ENCODE results near the gene MEA1.

MEA1 gene

DNA sequence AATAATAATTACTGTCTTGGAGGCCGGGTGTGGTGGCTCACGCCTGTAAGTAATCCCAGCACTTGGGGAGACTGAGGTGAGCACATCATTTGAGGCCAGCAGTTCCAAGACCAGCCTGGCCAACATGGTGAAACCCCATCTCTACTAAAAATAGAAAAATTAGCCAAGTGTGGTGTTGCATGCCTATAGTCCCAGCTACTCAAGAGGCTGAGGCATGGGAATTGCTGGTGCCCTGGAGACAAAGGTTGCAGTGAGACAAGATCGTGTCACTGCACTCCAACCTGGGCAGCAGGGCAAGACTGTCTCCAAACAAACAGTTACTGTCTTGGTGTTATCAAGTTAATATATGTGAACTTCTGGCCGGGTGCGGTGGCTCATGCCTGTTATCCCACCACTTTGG lies 12.6 kb upstream of the MEA1 start:
- H3K27ac ChIP-seq (replicated peaks; ENCODE audit: low read length): no peak overlapping the region
- H2AK5ac ChIP-seq (ENCODE audit: low read depth, low read length): no peak overlapping the region
- no peak overlapping the region for H2AFZ ChIP-seq (ENCODE audit: low read length)
- no peaks in the 10 kb centered on the region for H3K27me3 ChIP-seq (ENCODE audit: control insufficient read depth in 3 of 3, insufficient read depth in 3 of 3, low read depth in 1 of 3, low read length in 3 of 3)
- no peak overlapping the region for H3K9ac ChIP-seq (ENCODE audit: low read depth, low read length, poor library complexity)
- H4K8ac ChIP-seq (ENCODE audit: low read depth, low read length): no peak overlapping the region
- no peak overlapping the region for H3K4me2 ChIP-seq (ENCODE audit: insufficient read depth, low read length, poor library complexity, severe bottlenecking)
- H3K9me3 ChIP-seq (replicated peaks in 1 of 2; ENCODE audit: control insufficient read depth in 2 of 2, insufficient read depth in 1 of 2, low read depth in 1 of 2, low read length in 2 of 2): peaks cover 0 to 2% of the 10 kb centered on the region in 2 donors
- no peak overlapping the region for H2BK15ac ChIP-seq (ENCODE audit: low read length)
- no peak overlapping the region for H2BK5ac ChIP-seq (ENCODE audit: low read length)
- peaks cover 40 to 75% of the 10 kb centered on the region in 2 donors for H3K36me3 ChIP-seq (replicated peaks in 1 of 2; ENCODE audit: control insufficient read depth in 2 of 2, insufficient read depth in 2 of 2, low read length in 2 of 2)
- H3K4me1 ChIP-seq (ENCODE audit: control insufficient read depth in 2 of 2, insufficient read depth in 1 of 2, low read depth in 1 of 2, low read length in 2 of 2): no peaks in the 10 kb centered on the region
- no peak overlapping the region for H3K14ac ChIP-seq (ENCODE audit: low read length)
- H2BK12ac ChIP-seq (ENCODE audit: low read length): no peak overlapping the region
- no peak overlapping the region for H2BK120ac ChIP-seq (ENCODE audit: low read depth, low read length)
- WGBS, 2 donors (ENCODE audit: extremely low coverage in 2 of 2, insufficient read length in 2 of 2, insufficient replicate concordance in 1 of 2): no CpG with 5 or more reads among the region's 5 CpGs
- no peak overlapping the region for H4K91ac ChIP-seq (ENCODE audit: low read depth, low read length, poor library complexity)
- H3K4me3 ChIP-seq (ENCODE audit: low read length in 2 of 2): no peak overlapping the region
- no peak overlapping the region for H3K4ac ChIP-seq (ENCODE audit: low read length)
- H3K79me1 ChIP-seq (ENCODE audit: low read depth, low read length): peaks cover 3% of the 10 kb centered on the region
- no peak overlapping the region for H3K18ac ChIP-seq (ENCODE audit: low read length)
- no peak for DNase-seq (ENCODE audit: low spot score)
- H3K23ac ChIP-seq (ENCODE audit: low read depth, low read length, poor library complexity): no peak overlapping the region

DNA sequence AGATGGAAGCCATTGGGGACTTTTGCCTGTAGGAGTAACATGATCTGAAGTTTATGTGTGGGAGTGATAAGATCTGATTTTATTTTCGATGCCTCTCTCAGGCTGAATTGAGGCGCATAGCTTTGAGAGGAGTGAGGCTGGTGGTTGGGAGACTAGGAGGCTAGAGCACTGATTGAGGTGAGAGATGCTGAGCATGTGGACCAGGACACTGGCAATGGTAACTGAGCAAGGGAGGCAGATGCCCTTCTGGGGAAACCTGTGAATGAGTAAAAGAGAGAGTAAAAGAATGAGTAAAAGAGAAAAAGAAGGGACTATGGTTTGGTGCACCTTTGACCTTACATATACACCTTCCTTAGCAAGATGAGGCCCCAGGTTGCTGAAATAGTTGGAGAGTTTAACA lies 10.7 kb upstream of the MEA1 start:
- Histone ChIP-seq H3K4ac (ENCODE audit: low read length) (no peak overlapping the region), H3K27me3 (ENCODE audit: control insufficient read depth in 3 of 3, insufficient read depth in 3 of 3, low read depth in 1 of 3, low read length in 3 of 3) (no peaks in the 10 kb centered on the region), H3K14ac (ENCODE audit: low read length) (no peak overlapping the region), H4K91ac (ENCODE audit: low read depth, low read length, poor library complexity) (no peak overlapping the region), H3K4me2 (ENCODE audit: insufficient read depth, low read length, poor library complexity, severe bottlenecking) (no peak overlapping the region), H3K9ac (ENCODE audit: low read depth, low read length, poor library complexity) (no peak overlapping the region), H4K8ac (ENCODE audit: low read depth, low read length) (no peak overlapping the region), H3K18ac (ENCODE audit: low read length) (no peak overlapping the region), H3K4me1 (ENCODE audit: control insufficient read depth in 2 of 2, insufficient read depth in 1 of 2, low read depth in 1 of 2, low read length in 2 of 2) (peaks cover 5% of the 10 kb centered on the region in 2 donors), H3K27ac (replicated peaks; ENCODE audit: low read length) (no peak overlapping the region), H2BK120ac (ENCODE audit: low read depth, low read length) (no peak overlapping the region), H2BK15ac (ENCODE audit: low read length) (no peak overlapping the region), H2AFZ (ENCODE audit: low read length) (no peak overlapping the region), H3K9me3 (replicated peaks in 1 of 2; ENCODE audit: control insufficient read depth in 2 of 2, insufficient read depth in 1 of 2, low read depth in 1 of 2, low read length in 2 of 2) (peaks cover 0 to 2% of the 10 kb centered on the region in 2 donors), H3K79me1 (ENCODE audit: low read depth, low read length) (peaks cover 3% of the 10 kb centered on the region), H2BK12ac (ENCODE audit: low read length) (no peak overlapping the region), H3K36me3 (replicated peaks in 1 of 2; ENCODE audit: control insufficient read depth in 2 of 2, insufficient read depth in 2 of 2, low read length in 2 of 2) (peaks cover 36 to 77% of the 10 kb centered on the region in 2 donors), H2BK5ac (ENCODE audit: low read length) (no peak overlapping the region), H3K4me3 (ENCODE audit: low read length in 2 of 2) (no peak overlapping the region), H3K23ac (ENCODE audit: low read depth, low read length, poor library complexity) (no peak overlapping the region), H2AK5ac (ENCODE audit: low read depth, low read length) (no peak overlapping the region)
- DNase-seq (ENCODE audit: low spot score): no peak
- no CpG with 5 or more reads among the region's 2 CpGs for WGBS, 2 donors (ENCODE audit: extremely low coverage in 2 of 2, insufficient read length in 2 of 2, insufficient replicate concordance in 1 of 2)

DNA sequence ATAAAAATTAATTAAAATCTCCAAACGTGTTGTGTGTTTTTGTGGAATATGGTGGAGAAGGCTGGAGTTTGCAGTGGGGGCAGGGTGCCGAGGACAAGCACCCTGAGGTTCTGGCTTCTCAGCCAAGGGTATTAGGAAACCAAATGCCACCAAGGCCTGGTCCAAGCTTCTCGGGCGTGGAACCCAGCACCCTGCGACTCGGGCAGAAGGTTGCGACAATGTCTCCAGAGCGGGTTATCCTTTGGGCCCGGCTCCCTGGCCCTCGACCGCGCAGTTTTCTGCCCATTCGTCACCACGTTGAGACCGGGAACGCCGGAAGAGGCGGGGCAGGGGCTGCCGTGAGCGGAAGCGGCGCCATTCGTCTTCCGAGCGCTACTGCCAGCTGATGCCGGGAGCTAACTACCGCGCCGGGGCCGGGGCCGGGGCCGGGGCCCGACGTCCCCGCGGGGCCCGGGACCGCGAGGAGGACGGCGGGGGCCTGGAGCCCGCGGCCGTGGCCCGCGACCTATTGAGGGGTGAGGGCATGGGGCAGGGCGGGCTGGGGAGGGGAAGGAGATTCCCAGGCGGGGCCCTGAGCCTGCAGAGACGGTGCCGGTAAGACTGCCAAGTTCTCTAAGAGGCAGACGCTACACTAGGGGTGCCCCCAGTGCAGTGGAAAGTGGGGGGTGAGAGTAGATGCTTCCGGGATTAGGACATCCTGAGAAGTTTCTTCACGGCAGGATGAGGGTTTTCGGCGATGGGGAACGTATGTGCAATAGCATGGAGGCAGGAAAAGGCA lies 7.7 kb upstream of the MEA1 start, which contains the start of gene RRP36:
RRP36 (plus strand) TSS at position 354 of the 778 bp plus-strand sequence; CDS start at position 386, 32 bp downstream.
- H2BK12ac ChIP-seq (ENCODE audit: low read length): no peak within 1 kb of the TSS
- H2BK15ac ChIP-seq (ENCODE audit: low read length): no peak within 1 kb of the TSS
- H4K91ac ChIP-seq (ENCODE audit: low read depth, low read length, poor library complexity): peak within 1 kb of the TSS; percentile 85
- no peaks in the 10 kb centered on the region for H3K27me3 ChIP-seq (ENCODE audit: control insufficient read depth in 3 of 3, insufficient read depth in 3 of 3, low read depth in 1 of 3, low read length in 3 of 3)
- H3K36me3 ChIP-seq (replicated peaks in 1 of 2; ENCODE audit: control insufficient read depth in 2 of 2, insufficient read depth in 2 of 2, low read length in 2 of 2): peaks cover 36 to 78% of the 10 kb centered on the region in 2 donors
- H3K27ac ChIP-seq (replicated peaks; ENCODE audit: low read length): peak within 1 kb of the TSS; percentile 82
- H3K79me1 ChIP-seq (ENCODE audit: low read depth, low read length): peaks cover 11% of the 10 kb centered on the region
- peak within 1 kb of the TSS; percentile 51 for H3K23ac ChIP-seq (ENCODE audit: low read depth, low read length, poor library complexity)
- H3K4me3 ChIP-seq (ENCODE audit: low read length in 2 of 2): peak within 1 kb of the TSS; percentile 82 to 87
- peak within 1 kb of the TSS; percentile 85 for H3K9ac ChIP-seq (ENCODE audit: low read depth, low read length, poor library complexity)
- H2AK5ac ChIP-seq (ENCODE audit: low read depth, low read length): peak within 1 kb of the TSS; percentile 20
- peak within 1 kb of the TSS; percentile 84 for H3K18ac ChIP-seq (ENCODE audit: low read length)
- no peak within 1 kb of the TSS for H3K4ac ChIP-seq (ENCODE audit: low read length)
- peaks cover 5% of the 10 kb centered on the region in 2 donors for H3K4me1 ChIP-seq (ENCODE audit: control insufficient read depth in 2 of 2, insufficient read depth in 1 of 2, low read depth in 1 of 2, low read length in 2 of 2)
- peak; percentile 61 for DNase-seq (ENCODE audit: low spot score)
- peak within 1 kb of the TSS; percentile 69 for H2BK120ac ChIP-seq (ENCODE audit: low read depth, low read length)
- peak within 1 kb of the TSS; percentile 95 for H3K14ac ChIP-seq (ENCODE audit: low read length)
- H2BK5ac ChIP-seq (ENCODE audit: low read length): peak within 1 kb of the TSS; percentile 21
- H3K4me2 ChIP-seq (ENCODE audit: insufficient read depth, low read length, poor library complexity, severe bottlenecking): peak within 1 kb of the TSS; percentile 63
- WGBS, 2 donors (ENCODE audit: extremely low coverage in 2 of 2, insufficient read length in 2 of 2, insufficient replicate concordance in 1 of 2): no CpG with 5 or more reads among the region's 56 CpGs
- peak within 1 kb of the TSS; percentile 74 for H4K8ac ChIP-seq (ENCODE audit: low read depth, low read length)
- peaks cover 0 to 2% of the 10 kb centered on the region in 2 donors for H3K9me3 ChIP-seq (replicated peaks in 1 of 2; ENCODE audit: control insufficient read depth in 2 of 2, insufficient read depth in 1 of 2, low read depth in 1 of 2, low read length in 2 of 2)
- H2AFZ ChIP-seq (ENCODE audit: low read length): peak within 1 kb of the TSS; percentile 89

DNA sequence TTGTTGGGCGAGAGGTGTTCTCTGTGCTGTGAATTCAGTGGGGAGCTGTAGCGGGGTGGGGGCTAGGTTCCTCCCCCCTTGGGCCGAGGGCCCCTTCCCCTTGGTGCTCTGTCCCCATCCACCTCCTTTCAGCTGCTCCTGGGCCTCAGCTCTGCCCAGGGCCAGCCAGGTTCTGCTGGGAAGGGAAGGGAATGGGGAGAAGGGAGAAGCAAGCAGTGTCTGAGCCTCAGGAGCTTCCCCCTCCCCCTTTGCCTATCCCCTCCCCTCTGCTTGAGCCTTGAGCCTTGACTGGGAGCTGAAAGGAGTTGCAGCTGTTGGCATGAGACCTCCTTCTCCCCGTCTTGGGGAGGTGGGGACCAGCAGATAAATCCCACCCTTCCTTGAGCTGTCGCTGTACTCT lies 7.1 kb upstream of the MEA1 start:
- Histone ChIP-seq H4K8ac (ENCODE audit: low read depth, low read length) (peak overlapping the region; percentile 74), H3K4me2 (ENCODE audit: insufficient read depth, low read length, poor library complexity, severe bottlenecking) (peak overlapping the region; percentile 63), H2AFZ (ENCODE audit: low read length) (peak overlapping the region; percentile 89), H3K36me3 (replicated peaks in 1 of 2; ENCODE audit: control insufficient read depth in 2 of 2, insufficient read depth in 2 of 2, low read length in 2 of 2) (peaks cover 31 to 77% of the 10 kb centered on the region in 2 donors), H3K14ac (ENCODE audit: low read length) (no peak overlapping the region), H3K27ac (replicated peaks; ENCODE audit: low read length) (peak overlapping the region; percentile 82), H3K18ac (ENCODE audit: low read length) (no peak overlapping the region), H3K4me1 (ENCODE audit: control insufficient read depth in 2 of 2, insufficient read depth in 1 of 2, low read depth in 1 of 2, low read length in 2 of 2) (peaks cover 5% of the 10 kb centered on the region in 2 donors), H3K9me3 (replicated peaks in 1 of 2; ENCODE audit: control insufficient read depth in 2 of 2, insufficient read depth in 1 of 2, low read depth in 1 of 2, low read length in 2 of 2) (peaks cover 0 to 2% of the 10 kb centered on the region in 2 donors), H3K4ac (ENCODE audit: low read length) (no peak overlapping the region), H2BK15ac (ENCODE audit: low read length) (no peak overlapping the region), H3K27me3 (ENCODE audit: control insufficient read depth in 3 of 3, insufficient read depth in 3 of 3, low read depth in 1 of 3, low read length in 3 of 3) (no peaks in the 10 kb centered on the region), H3K23ac (ENCODE audit: low read depth, low read length, poor library complexity) (peak overlapping the region; percentile 51), H2AK5ac (ENCODE audit: low read depth, low read length) (peak overlapping the region; percentile 20), H3K4me3 (ENCODE audit: low read length in 2 of 2) (peak overlapping the region in 1 of 2 donors; percentile 87), H3K79me1 (ENCODE audit: low read depth, low read length) (peaks cover 13% of the 10 kb centered on the region), H4K91ac (ENCODE audit: low read depth, low read length, poor library complexity) (no peak overlapping the region), H3K9ac (ENCODE audit: low read depth, low read length, poor library complexity) (no peak overlapping the region), H2BK120ac (ENCODE audit: low read depth, low read length) (no peak overlapping the region), H2BK12ac (ENCODE audit: low read length) (no peak overlapping the region), H2BK5ac (ENCODE audit: low read length) (peak overlapping the region; percentile 21)
- no peak for DNase-seq (ENCODE audit: low spot score)
- WGBS, 2 donors (ENCODE audit: extremely low coverage in 2 of 2, insufficient read length in 2 of 2, insufficient replicate concordance in 1 of 2): no CpG with 5 or more reads among the region's 5 CpGs

Measured in neuronal stem cell (in vitro differentiated cells).